Activated CD8-positive, alpha-beta memory T cell treated with anti-CD3 and anti-CD28 coated beads, Interleukin-2, amount 50 U/mL, for 24 hours (primary cell): ENCODE data around the gene C2orf66.

Experiments used
- DNase-seq: peaks from one replicate; pipeline ENCODE4 v3.0.0-alpha.2; 2020; ENCODE audit errors: extremely low read depth

The C2orf66 gene

GRCh38 chr2:196809260-196809659 lies at the start of gene C2orf66:
Gene C2orf66, minus strand, starts transcription at chr2:196809355. Its CDS starts 19 bp downstream, at chr2:196809336.
- no peak for DNase-seq

GRCh38 chr2:196854629-196855028 lies 45.5 kb upstream of the C2orf66 start:
- no peak for DNase-seq

GRCh38 chr2:196853301-196854087 lies 44.3 kb upstream of the C2orf66 start:
- no peak for DNase-seq

GRCh38 chr2:196851088-196851487 lies 41.9 kb upstream of the C2orf66 start:
- DNase-seq, result no peak

GRCh38 chr2:196849895-196850294 lies 40.7 kb upstream of the C2orf66 start:
- DNase-seq, result no peak

- no peak for DNase-seq
These were observed 37.1 kb upstream of the C2orf66 start for GRCh38 chr2:196846295-196846694.

GRCh38 chr2:196845371-196845770 lies 36.2 kb upstream of the C2orf66 start:
- DNase-seq, result no peak

GRCh38 chr2:196840171-196840570 lies 31.0 kb upstream of the C2orf66 start:
- DNase-seq, result no peak

- DNase-seq, result no peak
These were observed 30.4 kb upstream of the C2orf66 start for GRCh38 chr2:196839574-196839973.

GRCh38 chr2:196836440-196836839 lies 27.3 kb upstream of the C2orf66 start:
- DNase-seq, result no peak

GRCh38 chr2:196830701-196831100 lies 21.5 kb upstream of the C2orf66 start:
- no peak for DNase-seq

GRCh38 chr2:196827356-196827755 lies 18.2 kb upstream of the C2orf66 start:
- DNase-seq, result no peak

- DNase-seq, result no peak
These were observed 14.8 kb upstream of the C2orf66 start for GRCh38 chr2:196823750-196824522.

GRCh38 chr2:196821195-196821594 lies 12.0 kb upstream of the C2orf66 start:
- no peak for DNase-seq

GRCh38 chr2:196808083-196808665 lies 981 bp downstream of the C2orf66 start:
- no peak for DNase-seq

GRCh38 chr2:196804381-196804780 lies 4.8 kb downstream of the C2orf66 start:
- DNase-seq, result no peak

- DNase-seq, result no peak
These were observed 6.8 kb downstream of the C2orf66 start for GRCh38 chr2:196802401-196802800.

- DNase-seq, result no peak
These were observed 7.4 kb downstream of the C2orf66 start for GRCh38 chr2:196801674-196802261.

GRCh38 chr2:196798980-196799379 lies 10.2 kb downstream of the C2orf66 start:
- no peak for DNase-seq

GRCh38 chr2:196792865-196793264 lies 16.3 kb downstream of the C2orf66 start:
- no peak for DNase-seq

- DNase-seq, result no peak
These were observed 25.6 kb downstream of the C2orf66 start for GRCh38 chr2:196783431-196784094.

GRCh38 chr2:196767101-196767500 lies 42.1 kb downstream of the C2orf66 start:
- DNase-seq, result no peak
